Lung (tissue), 12 donors: ENCODE measurements around the gene CNRIP1. TPM values are rescaled to one million over a fixed set of nuclear protein-coding genes. Genes with fewer than 3 reads are reported as not detected.
A peak's percentile ranks its signal among the peaks of the same experiment; 100 is the strongest.

ENCODE experiments used
- ATAC-seq: fragments of 200-7000 bp; cut with Tn5 transposase; one replicate; pipeline ENCODE4 v1.9.1; 2020; ENCODE audit warnings: moderate number of reproducible peaks; ENCODE audit not compliant: insufficient read depth, low FRiP score
- DNase-seq, 3 donors: peaks; one replicate each; pipeline ENCODE4 v3.0.0-alpha.2; 2013 to 2017
- H3K27ac ChIP-seq, 2 donors: one replicate each; pipeline ENCODE4 v1.5.1; 2013; ENCODE audit warnings: mild to moderate bottlenecking in 2 of 2, moderate library complexity in 2 of 2, control low read depth in 1 of 2, inconsistent platforms in 1 of 2, low read depth in 1 of 2, low read length in 1 of 2
- H3K27me3 ChIP-seq, 3 donors: one replicate each; pipeline ENCODE4 v1.5.1; 2013; ENCODE audit warnings: low read length in 2 of 3; ENCODE audit not compliant: control insufficient read depth in 3 of 3, insufficient read depth in 3 of 3
- H3K36me3 ChIP-seq, 4 donors: one replicate each; pipeline ENCODE4 v1.5.1; 2013; ENCODE audit warnings: low read length in 4 of 4, mild to moderate bottlenecking in 1 of 4, moderate library complexity in 1 of 4; ENCODE audit not compliant: control insufficient read depth in 4 of 4, insufficient read depth in 4 of 4
- H3K4me1 ChIP-seq, 5 donors: one replicate each; pipeline ENCODE4 v1.5.1; 2013; ENCODE audit warnings: low read length in 5 of 5, mild to moderate bottlenecking in 2 of 5, moderate library complexity in 1 of 5; ENCODE audit not compliant: control insufficient read depth in 5 of 5, insufficient read depth in 5 of 5
- H3K4me3 ChIP-seq: one replicate; pipeline ENCODE4 v1.5.1; 2013; ENCODE audit warnings: mild to moderate bottlenecking, control low read depth, moderate library complexity
- H3K9ac ChIP-seq, 2 donors: one replicate each; pipeline ENCODE4 v1.5.1; 2013; ENCODE audit warnings: low read length in 2 of 2, control low read depth in 1 of 2; ENCODE audit not compliant: insufficient read depth in 1 of 2
- H3K9me3 ChIP-seq, 4 donors: one replicate each; pipeline ENCODE4 v1.5.1; 2013; ENCODE audit warnings: low read length in 3 of 4, mild to moderate bottlenecking in 1 of 4, moderate library complexity in 1 of 4; ENCODE audit not compliant: control insufficient read depth in 4 of 4, insufficient read depth in 3 of 4
- CTCF ChIP-seq: IDR thresholded peaks from 2 replicates; pipeline ENCODE4 v1.5.1; 2012; ENCODE audit warnings: mild to moderate bottlenecking; ENCODE audit errors: control extremely low read depth, extremely low read depth
- WGBS, 2 donors: extraction: QIAGEN DNeasy Blood & Tissue Kit; methylation state at CpG; one replicate each; pipeline ENCODE4 v1.1.7; 2013; 5-methylcytosine and 5-hydroxymethylcytosine counted together
- polyA plus RNA-seq, 2 donors: library from polyadenylated mRNA; stranded (reverse); fragments of 200-250 nt; gene quantifications; one replicate each; pipeline ENCODE4 v1.2.1, GENCODE V29; 2013
- total RNA-seq, 2 donors: library from RNA; depleted of rRNA in 1 of 2; stranded (reverse); fragments of >200 nt in 1 of 2; gene quantifications; one replicate each; pipeline ENCODE4 v1.2.1, GENCODE V29; 2014 to 2021
- donor health status: control.
- donor health status: control.
- donor health status: Bipolar disorder and iron deficiency.
- donor health status: healthy.
- donor health status: DM: yes; HTN: yes; CAD: no.

CNRIP1 gene
- total and polyA plus RNA-seq, 4 donors, result 9.0 to 29.3 (median 14.5) TPM

- peak; percentile 38 for TF ChIP-seq CTCF
- Histone ChIP-seq H3K27me3 (no peaks in the 10 kb centered on the region), H3K27ac (no peak overlapping the region), H3K9ac (no peak overlapping the region), H3K9me3 (no peaks in the 10 kb centered on the region), H3K4me1 (peaks cover 0 to 2% (median 0%) of the 10 kb centered on the region in 5 donors), H3K36me3 (no peaks in the 10 kb centered on the region), H3K4me3 (no peak overlapping the region)
- 70 to 71% methylated on average over 6 of the region's 6 CpGs for WGBS, 2 donors
- ATAC-seq, result peak; percentile 35
- DNase-seq, result peak in 2 of 3 donors; percentile 21 to 47
Observed at GRCh38 chr2:68357605-68358337, 38.0 kb upstream of the CNRIP1 start.

- Histone ChIP-seq H3K9me3 (no peaks in the 10 kb centered on the region), H3K9ac (no peak overlapping the region), H3K4me1 (peaks cover 0 to 2% (median 0%) of the 10 kb centered on the region in 5 donors), H3K36me3 (no peaks in the 10 kb centered on the region), H3K4me3 (no peak overlapping the region), H3K27ac (no peak overlapping the region), H3K27me3 (no peaks in the 10 kb centered on the region)
- TF ChIP-seq CTCF, result no peak
- ATAC-seq (no peak), DNase-seq (no peak)
- 94 to 96% methylated on average over 4 of the region's 4 CpGs for WGBS, 2 donors
Observed at GRCh38 chr2:68356599-68357239, 37.0 kb upstream of the CNRIP1 start.

DNA sequence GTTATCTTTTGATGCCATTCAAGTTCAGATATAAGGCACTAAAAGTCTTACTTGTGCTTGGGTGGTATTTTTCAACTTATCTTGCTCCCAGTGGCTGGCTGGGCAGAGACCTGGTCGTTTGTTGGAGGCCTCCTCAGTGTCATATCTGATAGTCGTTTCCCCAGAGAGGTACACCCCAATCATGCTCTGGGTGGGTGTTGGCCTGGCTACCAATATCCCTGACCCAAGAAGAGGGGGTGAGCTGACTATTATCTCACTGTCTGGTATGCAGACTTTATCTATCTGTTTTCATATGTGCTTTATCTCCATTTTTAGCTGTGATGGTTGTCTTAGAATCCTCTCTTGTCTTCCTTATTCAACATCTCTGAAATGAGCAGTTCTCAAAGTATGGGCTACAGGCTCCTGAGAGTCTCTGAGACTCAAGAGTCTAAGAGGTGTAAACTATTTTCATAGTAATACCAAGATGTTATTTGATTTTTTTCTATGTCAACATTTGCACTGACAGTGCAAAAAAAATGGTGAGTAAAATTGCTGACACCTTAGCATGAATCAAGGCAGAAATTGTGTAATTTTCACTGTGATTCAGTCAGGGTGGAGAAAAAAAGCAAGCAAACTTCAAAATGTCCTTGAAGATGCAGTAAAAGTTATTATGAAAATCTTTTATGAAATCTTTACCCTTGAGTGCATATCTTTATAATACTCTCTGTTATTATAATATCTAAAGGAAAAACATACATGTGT is 33.1 kb upstream of the CNRIP1 start:
- Histone ChIP-seq H3K9ac (no peak overlapping the region), H3K4me3 (no peak overlapping the region), H3K36me3 (no peaks in the 10 kb centered on the region), H3K27ac (no peak overlapping the region), H3K4me1 (peaks cover 0 to under 1% (median 0%) of the 10 kb centered on the region in 5 donors), H3K9me3 (no peaks in the 10 kb centered on the region), H3K27me3 (no peaks in the 10 kb centered on the region)
- 30 to 42% methylated on average over 2 of the region's 2 CpGs for WGBS, 2 donors
- no peak for ATAC-seq
- TF ChIP-seq CTCF, result no peak
- no peak for DNase-seq
